K562 (cell line): Measurements from ENCODE around the gene ZMIZ1. TPM values are rescaled to one million over a fixed set of nuclear protein-coding genes. Genes with fewer than 3 reads are reported as not detected.

ENCODE experiments used
- BACH1 ChIP-seq: fragments of 200-800 bp; sonication (Bioruptor generic); IDR thresholded peaks from 2 replicates; pipeline ENCODE4 v1.6.1; 2016; ENCODE audit warnings: missing genetic modification characterization, missing compliant biosample characterization
- DPF2 ChIP-seq: fragments of 450-650 bp; IDR thresholded peaks from 2 replicates; pipeline ENCODE4 v1.6.1; 2016
- FOXA3 ChIP-seq, 2 experiments: fragments of 450-650 bp in 1 of 2; sonication (generic) in 1 of 2; formaldehyde crosslinking; IDR thresholded peaks in 1 of 2; conservative IDR thresholded peaks in 1 of 2; 2 replicates each; pipeline versions ENCODE4 v1.4.0 to v1.8.0; 2020 to 2022; ENCODE audit warnings: mild to moderate bottlenecking in 2 of 2, missing genetic modification reagents in 1 of 2
- KDM2B ChIP-seq: fragments of 250-450 bp; sonication (Bioruptor Pico); IDR thresholded peaks from 2 replicates; pipeline ENCODE4 v1.8.0; 2021; ENCODE audit warnings: mild to moderate bottlenecking, moderate library complexity
- MAFF ChIP-seq: IDR thresholded peaks from 2 replicates; pipeline ENCODE4 v1.6.1; 2012; ENCODE audit warnings: low read length, improper control_type of control experiment
- MEIS2 ChIP-seq: fragments of 450-650 bp; IDR thresholded peaks from 2 replicates; pipeline ENCODE4 v1.6.1; 2014; ENCODE audit warnings: mild to moderate bottlenecking; ENCODE audit not compliant: partially characterized antibody
- MXI1 ChIP-seq: IDR thresholded peaks from 2 replicates; pipeline ENCODE4 v1.6.1; 2011; ENCODE audit warnings: low read depth, mild to moderate bottlenecking, improper control_type of control experiment, low read length
- NFIX ChIP-seq: fragments of 250-450 bp; sonication (Bioruptor Pico); IDR thresholded peaks from 2 replicates; pipeline ENCODE4 v1.4.0; 2020; ENCODE audit warnings: low read depth, mild to moderate bottlenecking, moderate library complexity
- NFYB ChIP-seq: IDR thresholded peaks from 2 replicates; pipeline ENCODE4 v1.6.1; 2011; ENCODE audit warnings: mild to moderate bottlenecking, moderate library complexity; ENCODE audit not compliant: insufficient read length; ENCODE audit errors: extremely low read depth
- PTRF ChIP-seq: fragments of 450-650 bp; IDR thresholded peaks from 2 replicates; pipeline ENCODE4 v1.6.1; 2016; ENCODE audit warnings: mild to moderate bottlenecking, missing genetic modification characterization, missing compliant biosample characterization
- SAFB ChIP-seq: fragments of 200-400 bp; formaldehyde crosslinking; IDR thresholded peaks from 2 replicates; pipeline ENCODE4 v1.6.1; 2017; ENCODE audit warnings: low read depth, low read length, borderline replicate concordance
- SIN3B ChIP-seq: fragments of 450-650 bp; IDR thresholded peaks from 2 replicates; pipeline ENCODE4 v1.6.1; 2017; ENCODE audit warnings: low read depth, mild to moderate bottlenecking, moderate library complexity
- SLC30A9 ChIP-seq: fragments of 250-450 bp; sonication (Bioruptor Pico); IDR thresholded peaks from 2 replicates; pipeline ENCODE4 v1.8.0; 2022; ENCODE audit warnings: mild to moderate bottlenecking, moderate library complexity
- SMARCA5 ChIP-seq: fragments of 450-650 bp; IDR thresholded peaks from 2 replicates; pipeline ENCODE4 v1.6.1; 2016
- SMARCB1 ChIP-seq: IDR thresholded peaks from 2 replicates; pipeline ENCODE4 v1.6.1; 2011; ENCODE audit warnings: improper control_type of control experiment, low read depth; ENCODE audit not compliant: insufficient read length
- SRF ChIP-seq, 2 experiments: fragments of 250-450, 450-650 bp in 1 of 2; sonication (Bioruptor Pico) in 1 of 2; sonication (generic) in 1 of 2; formaldehyde crosslinking; IDR thresholded peaks; 2 replicates each; pipeline versions ENCODE4 v1.5.0 to v1.5.1; 2020 to 2022; ENCODE audit warnings: mild to moderate bottlenecking in 1 of 2, missing genetic modification reagents in 1 of 2
- TCF3 ChIP-seq: sonication (generic); formaldehyde crosslinking; IDR thresholded peaks from 2 replicates; pipeline ENCODE4 v1.4.0; 2020; ENCODE audit warnings: mild to moderate bottlenecking, missing genetic modification reagents
- YY1 ChIP-seq, 3 experiments: IDR thresholded peaks; 2 replicates each; pipeline ENCODE4 v1.6.1; 2011; ENCODE audit warnings: low read length in 2 of 3, mild to moderate bottlenecking in 2 of 3, moderate library complexity in 2 of 3, borderline replicate concordance in 1 of 3, control low read depth in 1 of 3, low read depth in 1 of 3; ENCODE audit not compliant: insufficient read depth in 3 of 3, insufficient replicate concordance in 2 of 3, control insufficient read depth in 1 of 3, insufficient read length in 1 of 3; ENCODE audit errors: extremely low read depth in 1 of 3
- ZBTB17 ChIP-seq: fragments of 450-650 bp; formaldehyde crosslinking; IDR thresholded peaks from 2 replicates; pipeline ENCODE4 v1.4.0; 2020; ENCODE audit warnings: mild to moderate bottlenecking
- ZFX ChIP-seq: sonication (generic); formaldehyde crosslinking; IDR thresholded peaks from 2 replicates; pipeline ENCODE4 v1.8.0; 2022; ENCODE audit warnings: mild to moderate bottlenecking, missing genetic modification reagents, moderate library complexity
- ZNF12 ChIP-seq: sonication (generic); formaldehyde crosslinking; IDR thresholded peaks from 2 replicates; pipeline ENCODE4 v1.4.0; 2020; ENCODE audit warnings: mild to moderate bottlenecking, missing genetic modification reagents
- ZNF584 ChIP-seq: fragments of 200-800 bp; sonication (Bioruptor generic); IDR thresholded peaks from 2 replicates; pipeline ENCODE4 v1.6.1; 2016; ENCODE audit warnings: low read depth, mild to moderate bottlenecking, missing genetic modification characterization, missing compliant biosample characterization
- polyA plus RNA-seq, 8 experiments: library from polyadenylated mRNA; depleted of rRNA in 4 of 8; stranded (reverse) in 5 of 8; unstranded in 3 of 8; fragments of >200 nt; fragmentation: Nextera tagmentation in 2 of 8; fragmentation: Illumina TruSeq in 1 of 8; extraction: Ambion mirVana in 2 of 8; extraction: Trizol in 1 of 8; gene quantifications; 2 replicates each; pipeline versions ENCODE4 v1.2.1 to v1.2.3, GENCODE V29; 2011 to 2014; ENCODE audit warnings: inconsistent platforms in 1 of 8, missing spikeins in 1 of 8
- total RNA-seq, 7 experiments: library from RNA; depleted of rRNA in 6 of 7; stranded (reverse); fragments of >200 nt in 6 of 7; fragmentation: Illumina TruSeq in 2 of 7; extraction: Trizol in 2 of 7; gene quantifications; 2 replicates each; pipeline versions ENCODE4 v1.2.1 to v1.2.3, GENCODE V29; 2011 to 2021; ENCODE audit warnings: low replicate concordance in 1 of 7
- TF ChIP-seq, protein P1 (sequence below): sonication (generic); formaldehyde crosslinking; IDR thresholded peaks from 2 replicates; pipeline ENCODE4 v1.4.0; 2020; ENCODE audit warnings: mild to moderate bottlenecking, missing genetic modification reagents
- TF ChIP-seq, protein P2 (sequence below): fragments of 450-650 bp; IDR thresholded peaks from 2 replicates; pipeline ENCODE4 v1.6.1; 2016; ENCODE audit warnings: borderline replicate concordance
- TF ChIP-seq, protein P3 (sequence below): fragments of 250-450 bp; sonication (Bioruptor Pico); IDR thresholded peaks from 2 replicates; pipeline ENCODE4 v1.8.0; 2021; ENCODE audit warnings: moderate library complexity, mild to moderate bottlenecking, inconsistent platforms
- TF ChIP-seq, protein P4 (sequence below): sonication (generic); formaldehyde crosslinking; IDR thresholded peaks from 2 replicates; pipeline ENCODE4 v1.8.0; 2022; ENCODE audit warnings: mild to moderate bottlenecking, low read depth, missing genetic modification reagents

Gene ZMIZ1
- total and polyA plus RNA-seq, 9 of the 15 experiments (the other 6 are each of a cell fraction or from before 2014, with no cell fraction given) = 1.0 to 37.3 (median 4.3) TPM

DNA sequence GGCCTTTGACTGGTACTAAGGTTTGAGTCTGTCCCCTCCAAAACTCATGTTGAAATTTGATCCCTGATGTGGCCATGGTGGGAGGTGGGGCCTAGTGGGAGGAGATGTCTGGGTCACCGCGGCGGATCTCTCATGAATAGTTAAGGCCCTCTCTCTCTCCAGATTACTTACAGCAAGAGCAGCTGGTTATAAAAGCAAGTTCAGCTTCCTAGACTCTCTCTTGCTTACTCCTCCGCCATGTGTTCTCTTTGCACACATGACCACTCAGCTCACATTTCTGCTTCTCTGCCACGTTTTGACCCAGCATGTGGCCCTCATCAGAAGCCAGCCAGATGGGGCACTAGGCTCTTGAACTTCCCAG lies 29.9 kb upstream of the ZMIZ1 start (continued):
- no peak for TF ChIP-seq ZNF12
- TF ChIP-seq NFYB = no peak
- TF ChIP-seq, protein P1, sequence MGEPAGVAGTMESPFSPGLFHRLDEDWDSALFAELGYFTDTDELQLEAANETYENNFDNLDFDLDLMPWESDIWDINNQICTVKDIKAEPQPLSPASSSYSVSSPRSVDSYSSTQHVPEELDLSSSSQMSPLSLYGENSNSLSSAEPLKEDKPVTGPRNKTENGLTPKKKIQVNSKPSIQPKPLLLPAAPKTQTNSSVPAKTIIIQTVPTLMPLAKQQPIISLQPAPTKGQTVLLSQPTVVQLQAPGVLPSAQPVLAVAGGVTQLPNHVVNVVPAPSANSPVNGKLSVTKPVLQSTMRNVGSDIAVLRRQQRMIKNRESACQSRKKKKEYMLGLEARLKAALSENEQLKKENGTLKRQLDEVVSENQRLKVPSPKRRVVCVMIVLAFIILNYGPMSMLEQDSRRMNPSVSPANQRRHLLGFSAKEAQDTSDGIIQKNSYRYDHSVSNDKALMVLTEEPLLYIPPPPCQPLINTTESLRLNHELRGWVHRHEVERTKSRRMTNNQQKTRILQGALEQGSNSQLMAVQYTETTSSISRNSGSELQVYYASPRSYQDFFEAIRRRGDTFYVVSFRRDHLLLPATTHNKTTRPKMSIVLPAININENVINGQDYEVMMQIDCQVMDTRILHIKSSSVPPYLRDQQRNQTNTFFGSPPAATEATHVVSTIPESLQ (CRISPR knock-in tag) = no peak
- no peak for TF ChIP-seq MXI1
- no peak for TF ChIP-seq NFIX (CRISPR knock-in tag)
- no peak for TF ChIP-seq ZBTB17 (CRISPR knock-in tag)
- TF ChIP-seq, protein P2, sequence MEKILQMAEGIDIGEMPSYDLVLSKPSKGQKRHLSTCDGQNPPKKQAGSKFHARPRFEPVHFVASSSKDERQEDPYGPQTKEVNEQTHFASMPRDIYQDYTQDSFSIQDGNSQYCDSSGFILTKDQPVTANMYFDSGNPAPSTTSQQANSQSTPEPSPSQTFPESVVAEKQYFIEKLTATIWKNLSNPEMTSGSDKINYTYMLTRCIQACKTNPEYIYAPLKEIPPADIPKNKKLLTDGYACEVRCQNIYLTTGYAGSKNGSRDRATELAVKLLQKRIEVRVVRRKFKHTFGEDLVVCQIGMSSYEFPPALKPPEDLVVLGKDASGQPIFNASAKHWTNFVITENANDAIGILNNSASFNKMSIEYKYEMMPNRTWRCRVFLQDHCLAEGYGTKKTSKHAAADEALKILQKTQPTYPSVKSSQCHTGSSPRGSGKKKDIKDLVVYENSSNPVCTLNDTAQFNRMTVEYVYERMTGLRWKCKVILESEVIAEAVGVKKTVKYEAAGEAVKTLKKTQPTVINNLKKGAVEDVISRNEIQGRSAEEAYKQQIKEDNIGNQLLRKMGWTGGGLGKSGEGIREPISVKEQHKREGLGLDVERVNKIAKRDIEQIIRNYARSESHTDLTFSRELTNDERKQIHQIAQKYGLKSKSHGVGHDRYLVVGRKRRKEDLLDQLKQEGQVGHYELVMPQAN = no peak
- peak; percentile 52 for TF ChIP-seq ZFX
- TF ChIP-seq BACH1 (tag) = no peak
- no peak for TF ChIP-seq ZNF584
- TF ChIP-seq SRF (CRISPR knock-in tag; IDR thresholded peaks at IDR 0.05) = no peak
- no peak for TF ChIP-seq MAFF
- TF ChIP-seq, protein P3, sequence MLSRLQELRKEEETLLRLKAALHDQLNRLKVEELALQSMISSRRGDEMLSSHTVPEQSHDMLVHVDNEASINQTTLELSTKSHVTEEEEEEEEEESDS (CRISPR knock-in tag) = no peak
- TF ChIP-seq SMARCB1 = no peak
- TF ChIP-seq YY1 (IDR thresholded peaks at IDR 0.05; ENCODE audit: borderline replicate concordance in 1 of 3, control insufficient read depth in 1 of 3, extremely low read depth in 1 of 3, insufficient read depth in 3 of 3, insufficient read length in 1 of 3, insufficient replicate concordance in 2 of 3, low read depth in 1 of 3, low read length in 2 of 3) = peak in 1 of 3 experiments; percentile 76
- TF ChIP-seq SMARCA5 = no peak
- peak; percentile 61; the same call in 1 of the 2 replicates for TF ChIP-seq DPF2
- TF ChIP-seq TCF3 = no peak
- TF ChIP-seq SAFB = no peak
- no peak for TF ChIP-seq MEIS2
- no peak for TF ChIP-seq KDM2B (CRISPR knock-in tag)
- TF ChIP-seq, protein P4, sequence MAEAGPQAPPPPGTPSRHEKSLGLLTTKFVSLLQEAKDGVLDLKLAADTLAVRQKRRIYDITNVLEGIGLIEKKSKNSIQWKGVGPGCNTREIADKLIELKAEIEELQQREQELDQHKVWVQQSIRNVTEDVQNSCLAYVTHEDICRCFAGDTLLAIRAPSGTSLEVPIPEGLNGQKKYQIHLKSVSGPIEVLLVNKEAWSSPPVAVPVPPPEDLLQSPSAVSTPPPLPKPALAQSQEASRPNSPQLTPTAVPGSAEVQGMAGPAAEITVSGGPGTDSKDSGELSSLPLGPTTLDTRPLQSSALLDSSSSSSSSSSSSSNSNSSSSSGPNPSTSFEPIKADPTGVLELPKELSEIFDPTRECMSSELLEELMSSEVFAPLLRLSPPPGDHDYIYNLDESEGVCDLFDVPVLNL (CRISPR knock-in tag) = no peak
- no peak for TF ChIP-seq PTRF (tag)
- TF ChIP-seq SIN3B = no peak
- no peak for TF ChIP-seq FOXA3 (CRISPR knock-in tag; conservative IDR thresholded peaks at IDR 0.05 in 1 of 2, IDR thresholded peaks at IDR 0.05 in 1 of 2)
- TF ChIP-seq SLC30A9 (CRISPR knock-in tag) = no peak
